Hepatocyte (in vitro differentiated cells): ENCODE data around the gene UBL3.

ENCODE experiments used
- EZH2 ChIP-seq: fragments of 200-600 bp; sonication (generic); IDR thresholded peaks from 2 replicates; pipeline ENCODE4 v1.6.1; 2016; ENCODE audit warnings: antibody characterized with exemption, mild to moderate bottlenecking, borderline replicate concordance
- TF ChIP-seq, protein P1 (sequence below): fragments of 200-600 bp; sonication (generic); IDR thresholded peaks from 2 replicates; pipeline ENCODE4 v1.5.1; 2016; ENCODE audit warnings: antibody characterized with exemption, mild to moderate bottlenecking; ENCODE audit not compliant: poor library complexity

DNA sequence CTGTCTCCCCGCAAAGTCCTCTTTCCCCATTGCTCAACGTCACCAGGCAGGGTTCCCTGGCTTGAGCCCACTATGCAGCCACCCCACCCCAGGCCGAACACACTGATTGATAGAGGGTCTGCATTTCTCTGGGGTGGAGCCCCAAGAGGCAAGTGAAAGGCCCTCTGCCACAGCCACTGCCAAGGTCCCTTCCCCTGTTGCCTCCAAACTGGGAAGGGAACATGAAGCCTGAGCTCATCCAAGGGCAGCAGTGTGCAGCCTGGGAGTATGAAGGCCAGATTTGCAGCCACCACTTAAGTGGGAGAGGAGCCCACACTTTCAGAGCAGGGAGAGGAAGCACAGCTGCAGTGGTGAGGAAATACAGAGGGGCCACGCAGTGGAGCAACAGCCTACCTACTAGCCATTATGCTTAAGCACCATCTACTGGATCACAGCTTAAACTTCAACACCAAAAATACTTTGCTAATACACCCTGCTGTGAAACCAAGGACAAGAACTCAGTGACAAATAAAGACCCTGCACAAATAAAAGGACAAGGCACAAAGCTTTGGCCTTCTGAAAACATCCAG is 48.6 kb downstream of the UBL3 start:
- TF ChIP-seq, protein P1, sequence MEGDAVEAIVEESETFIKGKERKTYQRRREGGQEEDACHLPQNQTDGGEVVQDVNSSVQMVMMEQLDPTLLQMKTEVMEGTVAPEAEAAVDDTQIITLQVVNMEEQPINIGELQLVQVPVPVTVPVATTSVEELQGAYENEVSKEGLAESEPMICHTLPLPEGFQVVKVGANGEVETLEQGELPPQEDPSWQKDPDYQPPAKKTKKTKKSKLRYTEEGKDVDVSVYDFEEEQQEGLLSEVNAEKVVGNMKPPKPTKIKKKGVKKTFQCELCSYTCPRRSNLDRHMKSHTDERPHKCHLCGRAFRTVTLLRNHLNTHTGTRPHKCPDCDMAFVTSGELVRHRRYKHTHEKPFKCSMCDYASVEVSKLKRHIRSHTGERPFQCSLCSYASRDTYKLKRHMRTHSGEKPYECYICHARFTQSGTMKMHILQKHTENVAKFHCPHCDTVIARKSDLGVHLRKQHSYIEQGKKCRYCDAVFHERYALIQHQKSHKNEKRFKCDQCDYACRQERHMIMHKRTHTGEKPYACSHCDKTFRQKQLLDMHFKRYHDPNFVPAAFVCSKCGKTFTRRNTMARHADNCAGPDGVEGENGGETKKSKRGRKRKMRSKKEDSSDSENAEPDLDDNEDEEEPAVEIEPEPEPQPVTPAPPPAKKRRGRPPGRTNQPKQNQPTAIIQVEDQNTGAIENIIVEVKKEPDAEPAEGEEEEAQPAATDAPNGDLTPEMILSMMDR = no peak
- no peak for TF ChIP-seq EZH2
